K562 (cell line): ENCODE results near the gene USP37. TPM values are rescaled to one million over a fixed set of nuclear protein-coding genes. Genes with fewer than 3 reads are reported as not detected.

ENCODE experiments used
- ATAC-seq: fragments of 200-7000 bp; cut with Tn5 transposase; 3 replicates; pipeline ENCODE4 v1.9.1; 2020; ENCODE audit warnings: moderate library complexity
- BruUV-seq: library from RNA; stranded (reverse); fragments of 400-500 nt; replicated peaks from 2 replicates; lab custom pipeline; 2021; lab: Mats Ljungman, UMichigan
- CTCF ChIA-PET: fragments of 300-600 bp; formaldehyde crosslinking; extraction: SDS; loops from one replicate; lab custom pipeline; 2021; ENCODE audit warnings: low intra/inter-chr PET ratio; lab: Yijun Ruan, JAX
- POLR2A ChIA-PET: fragments of 300-600, 350-650 bp; sonication (Branson Sonifier 250); formaldehyde crosslinking; extraction: SDS; loops from one replicate; lab custom pipeline; 2021; ENCODE audit warnings: antibody characterized with exemption, inconsistent platforms; lab: Yijun Ruan, JAX
- DNase-seq, 4 experiments: peaks; one replicate each; pipeline versions ENCODE4 v3.0.0 to v3.0.0-alpha.2; 2011 to 2018; ENCODE audit warnings: low spot score in 3 of 4, mixed read lengths in 3 of 4; ENCODE audit errors: extremely low read depth in 1 of 4
- FAIRE-seq: peaks from 2 replicates; lab custom pipeline; 2011; peaks lifted over from hg19 to GRCh38; lab: Jason Lieb, UNC
- H2AFZ ChIP-seq: 2 replicates; pipeline ENCODE4 v1.6.0; 2011; ENCODE audit warnings: low read depth, low read length, control low read depth, inconsistent platforms
- H3K27ac ChIP-seq: fragments of 200-600 bp; 3 replicates; pipeline ENCODE4 v1.8.0; 2011; ENCODE audit warnings: low read depth, mild to moderate bottlenecking, control low read depth, inconsistent platforms, low read length, moderate library complexity, mixed read lengths; ENCODE audit errors: extremely low read depth
- H3K27me3 ChIP-seq, 2 experiments: fragments of 300-600 bp in 1 of 2; 2 replicates in 1 of 2; 3 replicates in 1 of 2; pipeline versions ENCODE4 v1.6.0 to v1.8.0; 2011; ENCODE audit warnings: inconsistent platforms in 2 of 2, low read length in 2 of 2, mild to moderate bottlenecking in 1 of 2, mixed read lengths in 1 of 2, moderate library complexity in 1 of 2; ENCODE audit not compliant: control insufficient read depth in 2 of 2, insufficient read depth in 2 of 2
- H3K36me3 ChIP-seq: fragments of 300-600 bp; 3 replicates; pipeline ENCODE4 v1.8.0; 2011; ENCODE audit warnings: mild to moderate bottlenecking, low read length, inconsistent platforms; ENCODE audit not compliant: control insufficient read depth, insufficient read depth
- H3K4me1 ChIP-seq, 2 experiments: fragments of 200-600 bp in 1 of 2; replicated peaks in 1 of 2; 2 replicates in 1 of 2; 3 replicates in 1 of 2; pipeline versions ENCODE4 v1.5.1 to v1.8.0; 2011; ENCODE audit warnings: inconsistent platforms in 2 of 2, low read length in 2 of 2, mild to moderate bottlenecking in 1 of 2, mixed read lengths in 1 of 2, moderate library complexity in 1 of 2; ENCODE audit not compliant: control insufficient read depth in 2 of 2, insufficient read depth in 2 of 2
- H3K4me2 ChIP-seq: 2 replicates; pipeline ENCODE4 v1.6.1; 2011; ENCODE audit warnings: low read length, control low read depth, inconsistent platforms, mixed read lengths; ENCODE audit not compliant: insufficient read depth
- H3K4me3 ChIP-seq: fragments of 200-600 bp; sonication (generic), shearing (Covaris generic); 2 replicates; pipeline ENCODE4 v1.5.1; 2016; ENCODE audit warnings: control low read depth, inconsistent platforms
- H3K79me2 ChIP-seq: fragments of 200-600 bp; 3 replicates; pipeline ENCODE4 v1.8.0; 2011; ENCODE audit warnings: low read length, inconsistent platforms; ENCODE audit not compliant: control insufficient read depth, insufficient read depth
- H3K9ac ChIP-seq, 2 experiments: 2 replicates each; pipeline versions ENCODE4 v1.6.0 to v1.6.1; 2011; ENCODE audit warnings: low read depth in 2 of 2, low read length in 2 of 2, control low read depth in 1 of 2, inconsistent platforms in 1 of 2, mild to moderate bottlenecking in 1 of 2, mixed read lengths in 1 of 2; ENCODE audit not compliant: insufficient read depth in 1 of 2
- H3K9me1 ChIP-seq: one replicate; pipeline ENCODE4 v1.6.0; 2011; ENCODE audit warnings: inconsistent platforms, mild to moderate bottlenecking, low read length, moderate library complexity; ENCODE audit not compliant: control insufficient read depth, insufficient read depth
- H3K9me3 ChIP-seq: replicated peaks from 2 replicates; pipeline ENCODE4 v1.5.1; 2011; ENCODE audit warnings: low read depth, low read length, inconsistent platforms; ENCODE audit not compliant: control insufficient read depth, insufficient read depth
- H4K20me1 ChIP-seq: replicated peaks from 2 replicates; pipeline ENCODE4 v1.6.1; 2011; ENCODE audit warnings: low read length, inconsistent platforms, mixed read lengths; ENCODE audit not compliant: control insufficient read depth, insufficient read depth
- CTCF ChIP-seq, 3 experiments: IDR thresholded peaks in 2 of 3; conservative IDR thresholded peaks in 1 of 3; 2 replicates each; pipeline ENCODE4 v1.5.1; 2011 to 2012; ENCODE audit warnings: low read length in 3 of 3, mild to moderate bottlenecking in 3 of 3, control low read depth in 2 of 3, improper control_type of control experiment in 1 of 3, inconsistent platforms in 1 of 3, low read depth in 1 of 3, mixed read lengths in 1 of 3, moderate library complexity in 1 of 3; ENCODE audit not compliant: insufficient read depth in 2 of 3
- NFXL1 ChIP-seq: fragments of 450-650 bp; formaldehyde crosslinking; IDR thresholded peaks from 2 replicates; pipeline ENCODE4 v1.4.0; 2021; ENCODE audit warnings: mild to moderate bottlenecking
- RAD21 ChIP-seq, 2 experiments: fragments of 250-450 bp in 1 of 2; fragments of 450-650 bp in 1 of 2; sonication (Bioruptor Pico) in 1 of 2; formaldehyde crosslinking in 1 of 2; IDR thresholded peaks in 1 of 2; conservative IDR thresholded peaks in 1 of 2; 2 replicates each; pipeline versions ENCODE4 v1.4.0 to v1.8.0; 2020 to 2022; ENCODE audit warnings: mild to moderate bottlenecking in 2 of 2, moderate library complexity in 1 of 2
- RNF219 ChIP-seq: fragments of 250-450 bp; sonication (Bioruptor Pico); IDR thresholded peaks from 2 replicates; pipeline ENCODE4 v1.5.0; 2022; ENCODE audit warnings: mild to moderate bottlenecking
- WGBS: fragments of 100-300 bp; shearing (Covaris generic); methylation state at CpG from one replicate; pipeline ENCODE4 v1.1.6; 2016; ENCODE audit warnings: low coverage, mixed read lengths; ENCODE audit not compliant: insufficient coverage; ENCODE audit errors: missing lambda C conversion rate; 5-methylcytosine and 5-hydroxymethylcytosine counted together
- in situ Hi-C: fragments of 300-500 bp; cut with MboI; formaldehyde crosslinking; loops from 4 replicates; pipeline ENCODE4 v1.15.0; 2018; ENCODE audit warnings: inconsistent platforms, mixed read lengths
- intact Hi-C: fragments of 100-400 bp; cut with micrococcal nuclease; formaldehyde crosslinking; loops from 2 replicates; pipeline ENCODE4 v1.14.2; 2022
- polyA plus RNA-seq, 8 experiments: library from polyadenylated mRNA; depleted of rRNA in 4 of 8; stranded (reverse) in 5 of 8; unstranded in 3 of 8; fragments of >200 nt; fragmentation: Nextera tagmentation in 2 of 8; fragmentation: Illumina TruSeq in 1 of 8; extraction: Ambion mirVana in 2 of 8; extraction: Trizol in 1 of 8; gene quantifications; 2 replicates each; pipeline versions ENCODE4 v1.2.1 to v1.2.3, GENCODE V29; 2011 to 2014; ENCODE audit warnings: inconsistent platforms in 1 of 8, missing spikeins in 1 of 8
- total RNA-seq, 7 experiments: library from RNA; depleted of rRNA in 6 of 7; stranded (reverse); fragments of >200 nt in 6 of 7; fragmentation: Illumina TruSeq in 2 of 7; extraction: Trizol in 2 of 7; gene quantifications; 2 replicates each; pipeline versions ENCODE4 v1.2.1 to v1.2.3, GENCODE V29; 2011 to 2021; ENCODE audit warnings: low replicate concordance in 1 of 7

The USP37 gene
- total and polyA plus RNA-seq, 9 of the 15 experiments (the other 6 are each of a cell fraction or from before 2014, with no cell fraction given) = 2.0 to 14.2 (median 8.5) TPM

- H4K20me1 ChIP-seq = no peaks in the 10 kb centered on the region
- H3K9ac ChIP-seq = no peak overlapping the region
- H3K27ac ChIP-seq = no peak overlapping the region
- intact Hi-C loops (loop anchor here (2.0 kb wide), 1 partner anchor 216 kb away; no protein-coding TSS in a partner anchor), in situ Hi-C loops (no loop called here)
- POLR2A ChIA-PET = no interaction called here
- CTCF ChIA-PET = no interaction called here
- H3K79me2 ChIP-seq = peaks cover 6% of the 10 kb centered on the region; the same call in 1 of the 3 replicates
- no peaks in the 10 kb centered on the region for H3K9me1 ChIP-seq
- peaks cover 9% of the 10 kb centered on the region; the same call in 1 of the 3 replicates for H3K36me3 ChIP-seq
- no peak overlapping the region for H3K4me2 ChIP-seq
- peak; percentile 31 to 34 (median 32) for DNase-seq
- H3K4me1 ChIP-seq = no peaks in the 10 kb centered on the region
- no TSS peak for BruUV-seq
- H2AFZ ChIP-seq = no peak overlapping the region
- 60% methylated on average over 1 of the region's 1 CpG for WGBS
- peak in 1 of 2 experiments; percentile 18; a peak in 2 of 4 replicates for TF ChIP-seq RAD21 (CRISPR knock-in tag; conservative IDR thresholded peaks at IDR 0.05 in 1 of 2, IDR thresholded peaks at IDR 0.05 in 1 of 2)
- TF ChIP-seq CTCF (IDR thresholded peaks at IDR 0.05 in 2 of 3, conservative IDR thresholded peaks at IDR 0.05 in 1 of 3; ENCODE audit: insufficient read depth in 2 of 3, low read depth in 1 of 3, low read length in 3 of 3) = peak; percentile 37 to 43 (median 37); a peak in 4 of 6 replicates
- no peak for TF ChIP-seq NFXL1 (CRISPR knock-in tag)
- TF ChIP-seq RNF219 (CRISPR knock-in tag) = no peak
- TF ChIP-seq, all 486 proteins: peak for 2
- ATAC-seq (peak; percentile 81), FAIRE-seq (no peak)
- no peaks in the 10 kb centered on the region for H3K27me3 ChIP-seq
- no peak overlapping the region for H3K4me3 ChIP-seq
- H3K9me3 ChIP-seq = no peaks in the 10 kb centered on the region
Observed at GRCh38 chr2:218516614-218517013, 51.5 kb downstream of the USP37 start.
